ENCODE data around the gene ZCCHC2. TPM values are rescaled to one million over a fixed set of nuclear protein-coding genes. Genes with fewer than 3 reads are reported as not detected.

The ZCCHC2 gene
- total and polyA plus RNA-seq, 4 donors: 6.9 to 34.7 (median 20.2) TPM

DNA sequence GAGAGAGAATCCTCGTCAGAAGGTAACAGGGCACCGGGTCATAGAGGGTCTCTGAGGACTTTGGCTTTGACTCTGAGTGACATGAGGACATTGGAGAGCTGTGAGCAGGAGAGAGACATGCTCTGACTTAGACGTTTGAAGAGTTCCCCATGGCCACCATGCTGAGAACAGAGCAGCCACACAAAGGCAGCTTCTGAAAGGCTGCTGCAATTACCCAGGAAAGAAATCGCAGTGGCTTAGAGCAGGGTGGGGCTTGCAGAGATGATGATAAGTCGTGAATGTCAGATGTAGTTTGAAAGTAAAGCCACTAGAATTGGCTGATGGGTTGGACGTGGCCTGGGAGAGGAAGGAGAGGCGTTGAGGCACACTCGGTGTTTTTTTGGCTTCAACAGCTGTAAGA is 79.0 kb downstream of the ZCCHC2 start:
- no peak overlapping the region for H3K27ac ChIP-seq (ENCODE audit: low read depth in 1 of 2, low read length in 2 of 2)
- no peaks in the 10 kb centered on the region for H3K9me3 ChIP-seq (ENCODE audit: control insufficient read depth, low read length)
- H3K36me3 ChIP-seq (ENCODE audit: control insufficient read depth in 1 of 2, insufficient read depth in 2 of 2, low read length in 1 of 2): no peaks in the 10 kb centered on the region
- no peaks in the 10 kb centered on the region for H3K4me1 ChIP-seq (ENCODE audit: control insufficient read depth in 1 of 2, insufficient read depth in 2 of 2, low read length in 2 of 2)
- intact Hi-C loops (cut with DNase I): no loop called here
- ATAC-seq (ENCODE audit: low FRiP score) (no peak), DNase-seq (no peak)
- 75 to 76% methylated on average over 8 of the region's 8 CpGs for WGBS, 2 donors
- H3K4me3 ChIP-seq (ENCODE audit: low read length in 2 of 2): no peak overlapping the region
- H3K27me3 ChIP-seq (ENCODE audit: control insufficient read depth in 1 of 2, insufficient read depth in 2 of 2, low read length in 1 of 2): no peaks in the 10 kb centered on the region

- DNase-seq (no peak), ATAC-seq (ENCODE audit: low FRiP score) (no peak)
- no peaks in the 10 kb centered on the region for H3K4me1 ChIP-seq (ENCODE audit: control insufficient read depth in 1 of 2, insufficient read depth in 2 of 2, low read length in 2 of 2)
- H3K27ac ChIP-seq (ENCODE audit: low read depth in 1 of 2, low read length in 2 of 2): no peak overlapping the region
- 89 to 92% methylated on average over 8 of the region's 8 CpGs for WGBS, 2 donors
- no peaks in the 10 kb centered on the region for H3K27me3 ChIP-seq (ENCODE audit: control insufficient read depth in 1 of 2, insufficient read depth in 2 of 2, low read length in 1 of 2)
- H3K4me3 ChIP-seq (ENCODE audit: low read length in 2 of 2): no peak overlapping the region
- intact Hi-C loops (cut with DNase I): no loop called here
- H3K9me3 ChIP-seq (ENCODE audit: control insufficient read depth, low read length): no peaks in the 10 kb centered on the region
- H3K36me3 ChIP-seq (ENCODE audit: control insufficient read depth in 1 of 2, insufficient read depth in 2 of 2, low read length in 1 of 2): no peaks in the 10 kb centered on the region
These were observed 79.9 kb downstream of the ZCCHC2 start for GRCh38 chr18:62602706-62603105.

DNA sequence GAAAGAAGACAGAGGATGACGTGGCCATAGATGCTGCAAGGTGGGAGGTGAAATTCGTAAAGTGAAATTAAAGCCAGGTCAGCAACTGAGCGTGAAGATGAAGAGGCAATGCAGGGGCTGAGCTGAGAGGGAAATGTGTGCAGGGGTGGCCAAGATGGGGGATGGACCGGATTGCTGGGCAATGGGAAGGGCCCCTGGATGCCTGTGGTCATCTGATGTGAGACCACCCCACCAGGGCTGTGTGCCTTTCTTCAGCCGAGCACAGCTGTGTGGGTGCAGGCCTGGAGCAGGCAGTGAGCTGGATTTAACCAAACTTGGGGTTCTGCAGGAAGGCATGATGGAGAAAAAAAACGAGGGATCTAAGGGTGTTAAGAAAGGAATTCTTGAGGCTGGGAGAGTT is 80.4 kb downstream of the ZCCHC2 start:
- intact Hi-C loops (cut with DNase I): no loop called here
- WGBS, 2 donors: 74 to 87% methylated on average over 6 of the region's 6 CpGs

GRCh38 chr18:62603979-62604378 is 81.2 kb downstream of the ZCCHC2 start:
- H3K27me3 ChIP-seq (ENCODE audit: control insufficient read depth in 1 of 2, insufficient read depth in 2 of 2, low read length in 1 of 2): no peaks in the 10 kb centered on the region
- no peaks in the 10 kb centered on the region for H3K36me3 ChIP-seq (ENCODE audit: control insufficient read depth in 1 of 2, insufficient read depth in 2 of 2, low read length in 1 of 2)
- WGBS, 2 donors: 76 to 77% methylated on average over 13 of the region's 13 CpGs
- no peaks in the 10 kb centered on the region for H3K4me1 ChIP-seq (ENCODE audit: control insufficient read depth in 1 of 2, insufficient read depth in 2 of 2, low read length in 2 of 2)
- no peak overlapping the region for H3K4me3 ChIP-seq (ENCODE audit: low read length in 2 of 2)
- ATAC-seq (ENCODE audit: low FRiP score) (no peak), DNase-seq (no peak)
- intact Hi-C loops (cut with DNase I): no loop called here
- H3K9me3 ChIP-seq (ENCODE audit: control insufficient read depth, low read length): no peaks in the 10 kb centered on the region
- H3K27ac ChIP-seq (ENCODE audit: low read depth in 1 of 2, low read length in 2 of 2): no peak overlapping the region

More for the DNA sequence above, 80.4 kb downstream of the ZCCHC2 start:
- Histone ChIP-seq H3K4me1 (ENCODE audit: control insufficient read depth in 1 of 2, insufficient read depth in 2 of 2, low read length in 2 of 2) (no peaks in the 10 kb centered on the region), H3K36me3 (ENCODE audit: control insufficient read depth in 1 of 2, insufficient read depth in 2 of 2, low read length in 1 of 2) (no peaks in the 10 kb centered on the region), H3K9me3 (ENCODE audit: control insufficient read depth, low read length) (no peaks in the 10 kb centered on the region), H3K27ac (ENCODE audit: low read depth in 1 of 2, low read length in 2 of 2) (no peak overlapping the region), H3K27me3 (ENCODE audit: control insufficient read depth in 1 of 2, insufficient read depth in 2 of 2, low read length in 1 of 2) (no peaks in the 10 kb centered on the region), H3K4me3 (ENCODE audit: low read length in 2 of 2) (no peak overlapping the region)
- DNase-seq (no peak), ATAC-seq (ENCODE audit: low FRiP score) (no peak)

GRCh38 chr18:62605685-62606084 is 82.9 kb downstream of the ZCCHC2 start:
- H3K9me3 ChIP-seq (ENCODE audit: control insufficient read depth, low read length): no peaks in the 10 kb centered on the region
- intact Hi-C loops (cut with DNase I): no loop called here
- no peaks in the 10 kb centered on the region for H3K36me3 ChIP-seq (ENCODE audit: control insufficient read depth in 1 of 2, insufficient read depth in 2 of 2, low read length in 1 of 2)
- H3K4me3 ChIP-seq (ENCODE audit: low read length in 2 of 2): no peak overlapping the region
- H3K27me3 ChIP-seq (ENCODE audit: control insufficient read depth in 1 of 2, insufficient read depth in 2 of 2, low read length in 1 of 2): no peaks in the 10 kb centered on the region
- no peaks in the 10 kb centered on the region for H3K4me1 ChIP-seq (ENCODE audit: control insufficient read depth in 1 of 2, insufficient read depth in 2 of 2, low read length in 2 of 2)
- DNase-seq: no peak
- no peak overlapping the region for H3K27ac ChIP-seq (ENCODE audit: low read depth in 1 of 2, low read length in 2 of 2)
- 88% methylated on average over 12 of the region's 12 CpGs for WGBS, 2 donors
- no peak for ATAC-seq (ENCODE audit: low FRiP score)

DNA sequence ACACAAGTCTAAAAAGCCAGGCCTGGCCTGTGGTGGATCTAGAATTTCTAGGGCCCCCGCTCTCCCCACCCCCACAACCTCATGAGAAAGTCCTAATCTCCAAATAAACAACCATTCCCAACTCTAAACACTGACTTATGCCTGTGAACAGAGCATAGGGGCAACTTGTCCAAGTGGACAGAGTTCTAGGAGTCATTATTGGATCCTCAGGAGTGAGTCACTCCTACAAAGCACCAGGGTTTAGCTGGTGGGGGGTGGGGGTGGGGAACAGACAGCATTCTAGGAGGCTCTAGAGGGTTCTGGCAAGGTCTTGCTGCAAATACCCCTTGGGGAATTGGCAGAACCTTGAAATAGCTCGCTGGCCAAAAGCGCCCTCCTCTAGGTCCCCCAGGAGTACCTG is 83.3 kb downstream of the ZCCHC2 start:
- ATAC-seq (ENCODE audit: low FRiP score) (no peak), DNase-seq (no peak)
- intact Hi-C loops (cut with DNase I): no loop called here
- Histone ChIP-seq H3K36me3 (ENCODE audit: control insufficient read depth in 1 of 2, insufficient read depth in 2 of 2, low read length in 1 of 2) (no peaks in the 10 kb centered on the region), H3K27me3 (ENCODE audit: control insufficient read depth in 1 of 2, insufficient read depth in 2 of 2, low read length in 1 of 2) (no peaks in the 10 kb centered on the region), H3K4me1 (ENCODE audit: control insufficient read depth in 1 of 2, insufficient read depth in 2 of 2, low read length in 2 of 2) (no peaks in the 10 kb centered on the region), H3K9me3 (ENCODE audit: control insufficient read depth, low read length) (no peaks in the 10 kb centered on the region), H3K4me3 (ENCODE audit: low read length in 2 of 2) (no peak overlapping the region), H3K27ac (ENCODE audit: low read depth in 1 of 2, low read length in 2 of 2) (no peak overlapping the region)
- WGBS, 2 donors: 81 to 86% methylated on average over 3 of the region's 3 CpGs

- Histone ChIP-seq H3K27me3 (ENCODE audit: control insufficient read depth in 1 of 2, insufficient read depth in 2 of 2, low read length in 1 of 2) (no peaks in the 10 kb centered on the region), H3K4me3 (ENCODE audit: low read length in 2 of 2) (no peak overlapping the region), H3K9me3 (ENCODE audit: control insufficient read depth, low read length) (no peaks in the 10 kb centered on the region), H3K27ac (ENCODE audit: low read depth in 1 of 2, low read length in 2 of 2) (no peak overlapping the region), H3K36me3 (ENCODE audit: control insufficient read depth in 1 of 2, insufficient read depth in 2 of 2, low read length in 1 of 2) (no peaks in the 10 kb centered on the region), H3K4me1 (ENCODE audit: control insufficient read depth in 1 of 2, insufficient read depth in 2 of 2, low read length in 2 of 2) (no peaks in the 10 kb centered on the region)
- ATAC-seq (ENCODE audit: low FRiP score) (no peak), DNase-seq (no peak)
- intact Hi-C loops (cut with DNase I): no loop called here
- WGBS, 2 donors: 84 to 89% methylated on average over 13 of the region's 13 CpGs
These were observed 84.5 kb downstream of the ZCCHC2 start for GRCh38 chr18:62607302-62607701.

- DNase-seq (no peak), ATAC-seq (ENCODE audit: low FRiP score) (no peak)
- no peaks in the 10 kb centered on the region for H3K4me1 ChIP-seq (ENCODE audit: control insufficient read depth in 1 of 2, insufficient read depth in 2 of 2, low read length in 2 of 2)
- no peak overlapping the region for H3K27ac ChIP-seq (ENCODE audit: low read depth in 1 of 2, low read length in 2 of 2)
- no peaks in the 10 kb centered on the region for H3K27me3 ChIP-seq (ENCODE audit: control insufficient read depth in 1 of 2, insufficient read depth in 2 of 2, low read length in 1 of 2)
- H3K36me3 ChIP-seq (ENCODE audit: control insufficient read depth in 1 of 2, insufficient read depth in 2 of 2, low read length in 1 of 2): no peaks in the 10 kb centered on the region
- H3K4me3 ChIP-seq (ENCODE audit: low read length in 2 of 2): no peak overlapping the region
- no peaks in the 10 kb centered on the region for H3K9me3 ChIP-seq (ENCODE audit: control insufficient read depth, low read length)
- intact Hi-C loops (cut with DNase I): no loop called here
- WGBS, 2 donors: 94 to 97% methylated on average over 9 of the region's 9 CpGs
These were observed 85.0 kb downstream of the ZCCHC2 start for GRCh38 chr18:62607708-62608428.

GRCh38 chr18:62609764-62610163 is 86.9 kb downstream of the ZCCHC2 start:
- Histone ChIP-seq H3K4me3 (ENCODE audit: low read length in 2 of 2) (no peak overlapping the region), H3K9me3 (ENCODE audit: control insufficient read depth, low read length) (no peaks in the 10 kb centered on the region), H3K27ac (ENCODE audit: low read depth in 1 of 2, low read length in 2 of 2) (no peak overlapping the region), H3K27me3 (ENCODE audit: control insufficient read depth in 1 of 2, insufficient read depth in 2 of 2, low read length in 1 of 2) (no peaks in the 10 kb centered on the region), H3K4me1 (ENCODE audit: control insufficient read depth in 1 of 2, insufficient read depth in 2 of 2, low read length in 2 of 2) (no peaks in the 10 kb centered on the region), H3K36me3 (ENCODE audit: control insufficient read depth in 1 of 2, insufficient read depth in 2 of 2, low read length in 1 of 2) (no peaks in the 10 kb centered on the region)
- DNase-seq: no peak
- intact Hi-C loops (cut with DNase I): loop anchor here in 1 of 2 donors (10.0 kb wide), 1 partner anchor 95 kb away; no protein-coding TSS in a partner anchor
- ATAC-seq (ENCODE audit: low FRiP score): no peak
- 80 to 83% methylated on average over 2 of the region's 2 CpGs for WGBS, 2 donors
